WTC11 (cell line): ENCODE data around the gene EMC10. TPM values are rescaled to one million over a fixed set of nuclear protein-coding genes. Genes with fewer than 3 reads are reported as not detected.

Experiments used
- ATAC-seq: fragments of 200-7000 bp; cut with Tn5 transposase; 2 replicates; pipeline ENCODE4 v1.10.0; 2021; ENCODE audit warnings: mild to moderate bottlenecking, moderate library complexity
- CTCF ChIA-PET: fragments of 300-600 bp; sonication (Branson Sonifier 250); formaldehyde crosslinking; loops from one replicate; lab custom pipeline; 2021; ENCODE audit warnings: antibody characterized with exemption; lab: Charles Lee
- POLR2A ChIA-PET: fragments of 350-600 bp; sonication (Branson Sonifier 250); formaldehyde crosslinking; loops from one replicate; lab custom pipeline; 2021; ENCODE audit warnings: antibody characterized with exemption; lab: Charles Lee
- DNase-seq: peaks from one replicate; pipeline ENCODE4 v3.0.0; 2021; ENCODE audit warnings: low spot score
- H3K27ac Mint-ChIP-seq: 2 replicates; pipeline ENCODE4 v1.8.0; 2021; ENCODE audit warnings: mixed read lengths
- H3K27me3 Mint-ChIP-seq: 2 replicates; pipeline ENCODE4 v1.8.0; 2021; ENCODE audit warnings: low read depth, mild to moderate bottlenecking, moderate library complexity, mixed read lengths
- H3K36me3 Mint-ChIP-seq: 2 replicates; pipeline ENCODE4 v1.8.0; 2021; ENCODE audit warnings: mixed read lengths
- H3K4me1 Mint-ChIP-seq: 2 replicates; pipeline ENCODE4 v1.8.0; 2022; ENCODE audit warnings: mixed read lengths
- H3K4me3 Mint-ChIP-seq: 2 replicates; pipeline ENCODE4 v1.8.0; 2021; ENCODE audit warnings: mild to moderate bottlenecking, moderate library complexity, mixed read lengths
- H3K9me3 Mint-ChIP-seq: 2 replicates; pipeline ENCODE4 v1.8.0; 2021; ENCODE audit warnings: mixed read lengths
- FOXJ3 ChIP-seq: sonication (generic); formaldehyde crosslinking; IDR thresholded peaks from 2 replicates; pipeline ENCODE4 v1.9.0; 2021; ENCODE audit warnings: missing genetic modification reagents, mild to moderate bottlenecking, borderline replicate concordance
- FOXP1 ChIP-seq: sonication (generic); formaldehyde crosslinking; IDR thresholded peaks from 2 replicates; pipeline ENCODE4 v1.8.0; 2022; ENCODE audit warnings: missing genetic modification reagents, mild to moderate bottlenecking, moderate library complexity, borderline replicate concordance
- IRF2 ChIP-seq: sonication (generic); formaldehyde crosslinking; IDR thresholded peaks from 2 replicates; pipeline ENCODE4 v1.8.0; 2022; ENCODE audit warnings: low read depth, missing genetic modification reagents, borderline replicate concordance
- JAZF1 ChIP-seq: fragments of 250-450 bp; sonication (Bioruptor Pico); IDR thresholded peaks from 2 replicates; pipeline ENCODE4 v1.9.0; 2021; ENCODE audit warnings: moderate library complexity, mild to moderate bottlenecking, inconsistent platforms
- KAT7 ChIP-seq: sonication (generic); formaldehyde crosslinking; IDR thresholded peaks from 2 replicates; pipeline ENCODE4 v1.8.1; 2023; ENCODE audit warnings: missing genetic modification reagents, mild to moderate bottlenecking, borderline replicate concordance
- MXD4 ChIP-seq: fragments of 250-450 bp; sonication (Bioruptor Pico); IDR thresholded peaks from 2 replicates; pipeline ENCODE4 v1.8.0; 2021; ENCODE audit warnings: mild to moderate bottlenecking, moderate library complexity, borderline replicate concordance
- SMAD3 ChIP-seq: sonication (generic); formaldehyde crosslinking; IDR thresholded peaks from 2 replicates; pipeline ENCODE4 v1.8.0; 2022; ENCODE audit warnings: missing genetic modification reagents, mild to moderate bottlenecking, borderline replicate concordance
- SOX15 ChIP-seq: fragments of 250-450 bp; sonication (Bioruptor Pico); IDR thresholded peaks from 2 replicates; pipeline ENCODE4 v1.9.0; 2021; ENCODE audit warnings: mild to moderate bottlenecking
- TEAD1 ChIP-seq: sonication (generic); formaldehyde crosslinking; IDR thresholded peaks from 2 replicates; pipeline ENCODE4 v1.8.0; 2022; ENCODE audit warnings: mild to moderate bottlenecking, missing genetic modification reagents
- ZNF219 ChIP-seq: sonication (generic); formaldehyde crosslinking; IDR thresholded peaks from 2 replicates; pipeline ENCODE4 v1.8.0; 2023; ENCODE audit warnings: missing genetic modification reagents, mild to moderate bottlenecking, borderline replicate concordance
- ZNF423 ChIP-seq: fragments of 250-450 bp; sonication (Bioruptor Pico); IDR thresholded peaks from 2 replicates; pipeline ENCODE4 v2.1.2; 2022; ENCODE audit warnings: mild to moderate bottlenecking, moderate library complexity
- total RNA-seq: library from RNA; stranded (reverse); gene quantifications from 3 replicates; pipeline ENCODE4 v1.2.3, GENCODE V29; 2021
- TF ChIP-seq, protein P1 (sequence below): sonication (generic); formaldehyde crosslinking; IDR thresholded peaks from 2 replicates; pipeline ENCODE4 v1.8.0; 2022; ENCODE audit warnings: mild to moderate bottlenecking, missing genetic modification reagents
- TF ChIP-seq, protein P2 (sequence below): fragments of 250-450 bp; sonication (Bioruptor Pico); IDR thresholded peaks from 2 replicates; pipeline ENCODE4 v2.1.2; 2022; ENCODE audit warnings: mild to moderate bottlenecking, moderate library complexity
- TF ChIP-seq, protein P3 (sequence below): sonication (generic); formaldehyde crosslinking; IDR thresholded peaks from 2 replicates; pipeline ENCODE4 v1.8.0; 2022; ENCODE audit warnings: missing genetic modification reagents
- TF ChIP-seq, protein P4 (sequence below): sonication (generic); formaldehyde crosslinking; IDR thresholded peaks from 2 replicates; pipeline ENCODE4 v1.8.1; 2023; ENCODE audit warnings: mild to moderate bottlenecking, missing genetic modification reagents, borderline replicate concordance
- TF ChIP-seq, protein P5 (sequence below): fragments of 250-450 bp; sonication (Bioruptor Pico); IDR thresholded peaks from 2 replicates; pipeline ENCODE4 v1.9.0; 2021; ENCODE audit warnings: moderate library complexity, mild to moderate bottlenecking, inconsistent platforms, borderline replicate concordance
- TF ChIP-seq, protein P6 (sequence below): sonication (generic); formaldehyde crosslinking; IDR thresholded peaks from 2 replicates; pipeline ENCODE4 v1.8.0; 2022; ENCODE audit warnings: mild to moderate bottlenecking, missing genetic modification reagents
- TF ChIP-seq, protein P7 (sequence below): sonication (generic); formaldehyde crosslinking; IDR thresholded peaks from 2 replicates; pipeline ENCODE4 v1.8.1; 2023; ENCODE audit warnings: mild to moderate bottlenecking, missing genetic modification reagents

Gene EMC10
- total RNA-seq, 1 experiment from 2014 or later, result 114 TPM

DNA sequence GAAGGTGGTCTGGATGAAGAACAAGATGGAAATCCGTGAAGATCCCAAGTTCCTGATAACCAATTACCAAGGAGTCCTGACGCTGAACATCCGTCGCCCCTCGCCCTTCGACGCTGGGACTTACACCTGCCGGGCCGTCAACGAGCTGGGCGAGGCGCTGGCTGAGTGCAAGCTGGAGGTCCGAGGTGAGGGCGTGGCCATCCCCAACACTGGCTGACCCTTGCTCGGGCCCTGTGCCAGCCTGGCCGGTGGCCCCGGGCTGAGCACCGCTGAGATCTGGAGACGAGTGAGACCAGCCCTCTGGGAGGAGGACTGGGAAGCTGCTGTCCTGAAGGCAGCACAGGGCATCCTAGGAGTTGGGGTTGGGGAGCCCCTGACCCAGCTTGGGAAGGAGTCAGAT, 12.0 kb upstream of the EMC10 start (continued):
- TF ChIP-seq, protein P1, sequence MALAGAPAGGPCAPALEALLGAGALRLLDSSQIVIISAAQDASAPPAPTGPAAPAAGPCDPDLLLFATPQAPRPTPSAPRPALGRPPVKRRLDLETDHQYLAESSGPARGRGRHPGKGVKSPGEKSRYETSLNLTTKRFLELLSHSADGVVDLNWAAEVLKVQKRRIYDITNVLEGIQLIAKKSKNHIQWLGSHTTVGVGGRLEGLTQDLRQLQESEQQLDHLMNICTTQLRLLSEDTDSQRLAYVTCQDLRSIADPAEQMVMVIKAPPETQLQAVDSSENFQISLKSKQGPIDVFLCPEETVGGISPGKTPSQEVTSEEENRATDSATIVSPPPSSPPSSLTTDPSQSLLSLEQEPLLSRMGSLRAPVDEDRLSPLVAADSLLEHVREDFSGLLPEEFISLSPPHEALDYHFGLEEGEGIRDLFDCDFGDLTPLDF, result no peak
- no peak for TF ChIP-seq FOXP1
- no peak for TF ChIP-seq JAZF1
- TF ChIP-seq, protein P2, sequence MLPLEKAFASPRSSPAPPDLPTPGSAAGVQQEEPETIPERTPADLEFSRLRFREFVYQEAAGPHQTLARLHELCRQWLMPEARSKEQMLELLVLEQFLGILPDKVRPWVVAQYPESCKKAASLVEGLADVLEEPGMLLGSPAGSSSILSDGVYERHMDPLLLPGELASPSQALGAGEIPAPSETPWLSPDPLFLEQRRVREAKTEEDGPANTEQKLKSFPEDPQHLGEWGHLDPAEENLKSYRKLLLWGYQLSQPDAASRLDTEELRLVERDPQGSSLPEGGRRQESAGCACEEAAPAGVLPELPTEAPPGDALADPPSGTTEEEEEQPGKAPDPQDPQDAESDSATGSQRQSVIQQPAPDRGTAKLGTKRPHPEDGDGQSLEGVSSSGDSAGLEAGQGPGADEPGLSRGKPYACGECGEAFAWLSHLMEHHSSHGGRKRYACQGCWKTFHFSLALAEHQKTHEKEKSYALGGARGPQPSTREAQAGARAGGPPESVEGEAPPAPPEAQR, result no peak
- TF ChIP-seq, protein P3, sequence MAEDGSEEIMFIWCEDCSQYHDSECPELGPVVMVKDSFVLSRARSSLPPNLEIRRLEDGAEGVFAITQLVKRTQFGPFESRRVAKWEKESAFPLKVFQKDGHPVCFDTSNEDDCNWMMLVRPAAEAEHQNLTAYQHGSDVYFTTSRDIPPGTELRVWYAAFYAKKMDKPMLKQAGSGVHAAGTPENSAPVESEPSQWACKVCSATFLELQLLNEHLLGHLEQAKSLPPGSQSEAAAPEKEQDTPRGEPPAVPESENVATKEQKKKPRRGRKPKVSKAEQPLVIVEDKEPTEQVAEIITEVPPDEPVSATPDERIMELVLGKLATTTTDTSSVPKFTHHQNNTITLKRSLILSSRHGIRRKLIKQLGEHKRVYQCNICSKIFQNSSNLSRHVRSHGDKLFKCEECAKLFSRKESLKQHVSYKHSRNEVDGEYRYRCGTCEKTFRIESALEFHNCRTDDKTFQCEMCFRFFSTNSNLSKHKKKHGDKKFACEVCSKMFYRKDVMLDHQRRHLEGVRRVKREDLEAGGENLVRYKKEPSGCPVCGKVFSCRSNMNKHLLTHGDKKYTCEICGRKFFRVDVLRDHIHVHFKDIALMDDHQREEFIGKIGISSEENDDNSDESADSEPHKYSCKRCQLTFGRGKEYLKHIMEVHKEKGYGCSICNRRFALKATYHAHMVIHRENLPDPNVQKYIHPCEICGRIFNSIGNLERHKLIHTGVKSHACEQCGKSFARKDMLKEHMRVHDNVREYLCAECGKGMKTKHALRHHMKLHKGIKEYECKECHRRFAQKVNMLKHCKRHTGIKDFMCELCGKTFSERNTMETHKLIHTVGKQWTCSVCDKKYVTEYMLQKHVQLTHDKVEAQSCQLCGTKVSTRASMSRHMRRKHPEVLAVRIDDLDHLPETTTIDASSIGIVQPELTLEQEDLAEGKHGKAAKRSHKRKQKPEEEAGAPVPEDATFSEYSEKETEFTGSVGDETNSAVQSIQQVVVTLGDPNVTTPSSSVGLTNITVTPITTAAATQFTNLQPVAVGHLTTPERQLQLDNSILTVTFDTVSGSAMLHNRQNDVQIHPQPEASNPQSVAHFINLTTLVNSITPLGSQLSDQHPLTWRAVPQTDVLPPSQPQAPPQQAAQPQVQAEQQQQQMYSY (CRISPR knock-in tag), result no peak

DNA sequence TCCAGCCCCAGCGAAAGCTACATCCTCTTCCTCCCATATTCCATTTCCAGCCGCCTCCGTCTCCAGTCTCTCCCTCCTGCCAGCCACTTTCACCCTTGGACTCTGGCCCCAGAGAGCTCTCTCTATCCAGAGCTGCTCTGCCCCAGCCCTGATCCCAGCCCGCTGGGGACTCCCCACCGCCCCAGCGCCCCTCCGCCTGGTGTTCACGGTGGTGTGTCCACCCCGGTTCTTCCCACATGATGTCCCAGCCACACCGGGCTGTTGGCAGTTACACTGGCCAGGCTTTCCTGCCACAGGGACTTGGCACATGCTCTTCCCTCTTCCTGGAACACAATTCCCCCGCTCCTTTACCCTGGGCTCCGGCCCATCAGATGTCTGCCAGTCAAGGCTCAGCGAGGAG, 11.3 kb upstream of the EMC10 start:
- ChIA-PET CTCF (interaction anchor here (0.7 to 3.2 kb wide), 13 partner anchors 10 to 136 kb away, joined by 3 to 35 read pairs (median 8); partner anchors contain the start of gene KCNC3), POLR2A (no interaction called here)

More for the DNA sequence above, 11.3 kb upstream of the EMC10 start:
- DNase-seq (no peak), ATAC-seq (no peak)
- peaks cover 4% of the 10 kb centered on the region for H3K27me3 Mint-ChIP-seq
- TF ChIP-seq, protein P4, sequence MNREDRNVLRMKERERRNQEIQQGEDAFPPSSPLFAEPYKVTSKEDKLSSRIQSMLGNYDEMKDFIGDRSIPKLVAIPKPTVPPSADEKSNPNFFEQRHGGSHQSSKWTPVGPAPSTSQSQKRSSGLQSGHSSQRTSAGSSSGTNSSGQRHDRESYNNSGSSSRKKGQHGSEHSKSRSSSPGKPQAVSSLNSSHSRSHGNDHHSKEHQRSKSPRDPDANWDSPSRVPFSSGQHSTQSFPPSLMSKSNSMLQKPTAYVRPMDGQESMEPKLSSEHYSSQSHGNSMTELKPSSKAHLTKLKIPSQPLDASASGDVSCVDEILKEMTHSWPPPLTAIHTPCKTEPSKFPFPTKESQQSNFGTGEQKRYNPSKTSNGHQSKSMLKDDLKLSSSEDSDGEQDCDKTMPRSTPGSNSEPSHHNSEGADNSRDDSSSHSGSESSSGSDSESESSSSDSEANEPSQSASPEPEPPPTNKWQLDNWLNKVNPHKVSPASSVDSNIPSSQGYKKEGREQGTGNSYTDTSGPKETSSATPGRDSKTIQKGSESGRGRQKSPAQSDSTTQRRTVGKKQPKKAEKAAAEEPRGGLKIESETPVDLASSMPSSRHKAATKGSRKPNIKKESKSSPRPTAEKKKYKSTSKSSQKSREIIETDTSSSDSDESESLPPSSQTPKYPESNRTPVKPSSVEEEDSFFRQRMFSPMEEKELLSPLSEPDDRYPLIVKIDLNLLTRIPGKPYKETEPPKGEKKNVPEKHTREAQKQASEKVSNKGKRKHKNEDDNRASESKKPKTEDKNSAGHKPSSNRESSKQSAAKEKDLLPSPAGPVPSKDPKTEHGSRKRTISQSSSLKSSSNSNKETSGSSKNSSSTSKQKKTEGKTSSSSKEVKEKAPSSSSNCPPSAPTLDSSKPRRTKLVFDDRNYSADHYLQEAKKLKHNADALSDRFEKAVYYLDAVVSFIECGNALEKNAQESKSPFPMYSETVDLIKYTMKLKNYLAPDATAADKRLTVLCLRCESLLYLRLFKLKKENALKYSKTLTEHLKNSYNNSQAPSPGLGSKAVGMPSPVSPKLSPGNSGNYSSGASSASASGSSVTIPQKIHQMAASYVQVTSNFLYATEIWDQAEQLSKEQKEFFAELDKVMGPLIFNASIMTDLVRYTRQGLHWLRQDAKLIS (CRISPR knock-in tag), result no peak
- TF ChIP-seq FOXJ3 (CRISPR knock-in tag) (no peak), MXD4 (CRISPR knock-in tag) (no peak), SOX15 (CRISPR knock-in tag) (no peak), TEAD1 (CRISPR knock-in tag) (no peak), ZNF219 (CRISPR knock-in tag) (no peak), ZNF423 (CRISPR knock-in tag) (no peak), IRF2 (CRISPR knock-in tag) (no peak), KAT7 (CRISPR knock-in tag) (no peak), SMAD3 (no peak)
- TF ChIP-seq, protein P5, sequence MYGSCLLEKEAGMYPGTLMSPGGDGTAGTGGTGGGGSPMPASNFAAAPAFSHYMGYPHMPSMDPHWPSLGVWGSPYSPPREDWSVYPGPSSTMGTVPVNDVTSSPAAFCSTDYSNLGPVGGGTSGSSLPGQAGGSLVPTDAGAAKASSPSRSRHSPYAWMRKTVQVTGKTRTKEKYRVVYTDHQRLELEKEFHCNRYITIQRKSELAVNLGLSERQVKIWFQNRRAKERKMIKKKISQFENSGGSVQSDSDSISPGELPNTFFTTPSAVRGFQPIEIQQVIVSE, result no peak
- TF ChIP-seq, protein P6, sequence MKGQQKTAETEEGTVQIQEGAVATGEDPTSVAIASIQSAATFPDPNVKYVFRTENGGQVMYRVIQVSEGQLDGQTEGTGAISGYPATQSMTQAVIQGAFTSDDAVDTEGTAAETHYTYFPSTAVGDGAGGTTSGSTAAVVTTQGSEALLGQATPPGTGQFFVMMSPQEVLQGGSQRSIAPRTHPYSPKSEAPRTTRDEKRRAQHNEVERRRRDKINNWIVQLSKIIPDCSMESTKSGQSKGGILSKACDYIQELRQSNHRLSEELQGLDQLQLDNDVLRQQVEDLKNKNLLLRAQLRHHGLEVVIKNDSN, result no peak
- TF ChIP-seq, protein P7, sequence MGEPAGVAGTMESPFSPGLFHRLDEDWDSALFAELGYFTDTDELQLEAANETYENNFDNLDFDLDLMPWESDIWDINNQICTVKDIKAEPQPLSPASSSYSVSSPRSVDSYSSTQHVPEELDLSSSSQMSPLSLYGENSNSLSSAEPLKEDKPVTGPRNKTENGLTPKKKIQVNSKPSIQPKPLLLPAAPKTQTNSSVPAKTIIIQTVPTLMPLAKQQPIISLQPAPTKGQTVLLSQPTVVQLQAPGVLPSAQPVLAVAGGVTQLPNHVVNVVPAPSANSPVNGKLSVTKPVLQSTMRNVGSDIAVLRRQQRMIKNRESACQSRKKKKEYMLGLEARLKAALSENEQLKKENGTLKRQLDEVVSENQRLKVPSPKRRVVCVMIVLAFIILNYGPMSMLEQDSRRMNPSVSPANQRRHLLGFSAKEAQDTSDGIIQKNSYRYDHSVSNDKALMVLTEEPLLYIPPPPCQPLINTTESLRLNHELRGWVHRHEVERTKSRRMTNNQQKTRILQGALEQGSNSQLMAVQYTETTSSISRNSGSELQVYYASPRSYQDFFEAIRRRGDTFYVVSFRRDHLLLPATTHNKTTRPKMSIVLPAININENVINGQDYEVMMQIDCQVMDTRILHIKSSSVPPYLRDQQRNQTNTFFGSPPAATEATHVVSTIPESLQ (CRISPR knock-in tag), result no peak
- TF ChIP-seq, protein P3 (CRISPR knock-in tag), result no peak
- no peaks in the 10 kb centered on the region for H3K9me3 Mint-ChIP-seq
- H3K4me1 Mint-ChIP-seq, result peaks cover 7% of the 10 kb centered on the region
- H3K36me3 Mint-ChIP-seq, result no peaks in the 10 kb centered on the region
- H3K4me3 Mint-ChIP-seq, result no peak overlapping the region
- H3K27ac Mint-ChIP-seq, result no peak overlapping the region
